ENCODE results near the gene ATP6V1F.

DNA sequence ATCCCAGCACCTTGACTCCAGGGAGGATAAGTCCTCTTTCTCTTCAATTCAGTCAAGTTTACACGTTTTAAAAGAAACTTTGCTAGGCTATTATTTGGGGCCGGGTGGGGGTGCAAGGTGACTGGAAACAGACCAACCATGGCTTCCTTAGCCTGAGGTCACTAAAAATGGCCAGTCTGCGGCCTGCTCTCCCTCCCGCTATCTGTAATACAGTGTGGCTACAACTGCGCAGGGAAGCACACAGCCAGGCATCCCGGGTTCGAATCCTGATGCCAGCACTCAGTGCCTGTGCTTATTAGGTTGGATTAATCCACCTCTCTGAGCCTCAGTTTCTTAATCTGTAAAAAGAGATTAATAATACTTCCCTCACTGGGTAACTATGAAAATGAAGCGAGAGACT is 19.5 kb downstream of the ATP6V1F start:
- TF ChIP-seq, protein P1, sequence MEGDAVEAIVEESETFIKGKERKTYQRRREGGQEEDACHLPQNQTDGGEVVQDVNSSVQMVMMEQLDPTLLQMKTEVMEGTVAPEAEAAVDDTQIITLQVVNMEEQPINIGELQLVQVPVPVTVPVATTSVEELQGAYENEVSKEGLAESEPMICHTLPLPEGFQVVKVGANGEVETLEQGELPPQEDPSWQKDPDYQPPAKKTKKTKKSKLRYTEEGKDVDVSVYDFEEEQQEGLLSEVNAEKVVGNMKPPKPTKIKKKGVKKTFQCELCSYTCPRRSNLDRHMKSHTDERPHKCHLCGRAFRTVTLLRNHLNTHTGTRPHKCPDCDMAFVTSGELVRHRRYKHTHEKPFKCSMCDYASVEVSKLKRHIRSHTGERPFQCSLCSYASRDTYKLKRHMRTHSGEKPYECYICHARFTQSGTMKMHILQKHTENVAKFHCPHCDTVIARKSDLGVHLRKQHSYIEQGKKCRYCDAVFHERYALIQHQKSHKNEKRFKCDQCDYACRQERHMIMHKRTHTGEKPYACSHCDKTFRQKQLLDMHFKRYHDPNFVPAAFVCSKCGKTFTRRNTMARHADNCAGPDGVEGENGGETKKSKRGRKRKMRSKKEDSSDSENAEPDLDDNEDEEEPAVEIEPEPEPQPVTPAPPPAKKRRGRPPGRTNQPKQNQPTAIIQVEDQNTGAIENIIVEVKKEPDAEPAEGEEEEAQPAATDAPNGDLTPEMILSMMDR (IDR thresholded peaks at IDR 0.05), result no peak
- TF ChIP-seq POLR2A (IDR thresholded peaks at IDR 0.05), result no peak

Data from testis (tissue), 2 donors.